BE2C (cell line): ENCODE data around the gene SCN1B.
"Not testable (repeated sequence)": the region's sequence is repeated elsewhere in the genome, so short reads cannot be mapped to it uniquely, and the experiment has no call there.

Experiments
- DNase-seq: peaks from one replicate; pipeline ENCODE4 v3.0.0-alpha.2; 2020
- H3K27me3 ChIP-seq: fragments of 250-450 bp; sonication (Bioruptor Pico); 2 replicates; pipeline ENCODE4 v1.5.1; 2020; ENCODE audit warnings: mild to moderate bottlenecking
- H3K36me3 ChIP-seq: fragments of 250-450 bp; sonication (Bioruptor Pico); 2 replicates; pipeline ENCODE4 v1.5.1; 2020; ENCODE audit warnings: mild to moderate bottlenecking
- H3K4me1 ChIP-seq: fragments of 250-450 bp; sonication (Bioruptor Pico); 2 replicates; pipeline ENCODE4 v1.5.1; 2020
- H3K4me3 ChIP-seq: 2 replicates; pipeline ENCODE4 v1.5.1; 2011; ENCODE audit warnings: low read depth, low read length
- H3K9me3 ChIP-seq: fragments of 250-450 bp; sonication (Bioruptor Pico); 2 replicates; pipeline ENCODE4 v1.5.1; 2020
- TF ChIP-seq, protein P1 (sequence below): IDR thresholded peaks from 2 replicates; pipeline ENCODE4 v1.5.1; 2012; ENCODE audit warnings: mild to moderate bottlenecking, low read depth, low read length

SCN1B gene

DNA sequence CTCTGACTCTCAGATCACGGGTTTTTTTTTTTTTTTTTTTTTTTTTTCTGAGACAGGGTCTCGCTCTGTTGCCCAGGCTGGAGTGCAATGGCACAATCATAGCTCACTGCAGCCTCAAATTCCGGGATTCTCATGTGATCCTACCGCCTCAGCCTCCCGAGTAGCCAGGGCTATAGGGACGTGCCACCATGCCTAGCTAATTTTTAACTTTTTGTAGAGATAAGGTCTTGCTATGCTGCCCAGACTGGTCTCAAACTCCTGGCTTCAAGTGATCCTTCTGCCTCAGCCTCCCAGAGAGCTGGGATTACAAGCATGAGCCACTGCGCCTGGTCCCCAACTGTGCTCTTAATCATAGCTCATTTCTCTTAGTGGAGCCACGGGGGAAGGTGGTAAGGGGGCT is 34.7 kb upstream of the SCN1B start:
- Histone ChIP-seq H3K36me3 (no peaks in the 10 kb centered on the region), H3K27me3 (no peaks in the 10 kb centered on the region), H3K9me3 (no peaks in the 10 kb centered on the region), H3K4me3 (no peak overlapping the region), H3K4me1 (no peaks in the 10 kb centered on the region)
- TF ChIP-seq, protein P1, sequence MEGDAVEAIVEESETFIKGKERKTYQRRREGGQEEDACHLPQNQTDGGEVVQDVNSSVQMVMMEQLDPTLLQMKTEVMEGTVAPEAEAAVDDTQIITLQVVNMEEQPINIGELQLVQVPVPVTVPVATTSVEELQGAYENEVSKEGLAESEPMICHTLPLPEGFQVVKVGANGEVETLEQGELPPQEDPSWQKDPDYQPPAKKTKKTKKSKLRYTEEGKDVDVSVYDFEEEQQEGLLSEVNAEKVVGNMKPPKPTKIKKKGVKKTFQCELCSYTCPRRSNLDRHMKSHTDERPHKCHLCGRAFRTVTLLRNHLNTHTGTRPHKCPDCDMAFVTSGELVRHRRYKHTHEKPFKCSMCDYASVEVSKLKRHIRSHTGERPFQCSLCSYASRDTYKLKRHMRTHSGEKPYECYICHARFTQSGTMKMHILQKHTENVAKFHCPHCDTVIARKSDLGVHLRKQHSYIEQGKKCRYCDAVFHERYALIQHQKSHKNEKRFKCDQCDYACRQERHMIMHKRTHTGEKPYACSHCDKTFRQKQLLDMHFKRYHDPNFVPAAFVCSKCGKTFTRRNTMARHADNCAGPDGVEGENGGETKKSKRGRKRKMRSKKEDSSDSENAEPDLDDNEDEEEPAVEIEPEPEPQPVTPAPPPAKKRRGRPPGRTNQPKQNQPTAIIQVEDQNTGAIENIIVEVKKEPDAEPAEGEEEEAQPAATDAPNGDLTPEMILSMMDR: no peak
- no peak for DNase-seq

DNA sequence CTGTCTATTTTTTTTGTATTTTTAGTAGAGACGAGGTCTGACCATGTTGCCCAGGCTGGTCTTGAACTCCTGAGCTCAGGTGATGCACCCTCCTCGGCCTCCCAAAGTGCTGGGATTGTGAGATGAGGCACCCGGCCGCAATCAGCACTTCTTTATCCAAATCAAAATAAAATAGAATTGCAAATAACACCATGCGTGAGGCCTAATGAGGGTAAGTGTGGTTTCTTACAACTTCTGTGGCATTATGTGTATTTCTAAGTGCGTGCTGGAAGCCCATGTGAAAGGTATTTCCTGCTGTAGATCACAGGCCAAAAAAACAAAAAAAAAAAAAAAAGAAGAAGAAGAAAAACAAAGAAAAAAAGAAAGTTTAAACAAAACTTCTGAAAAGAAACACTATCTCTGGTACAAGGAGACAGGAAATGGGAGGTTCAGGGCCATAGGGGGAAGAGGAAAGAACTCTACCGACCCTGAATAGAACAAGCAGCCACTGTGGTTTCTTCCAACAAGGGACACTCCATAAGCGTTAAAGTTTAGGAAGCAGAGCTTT is 33.1 kb upstream of the SCN1B start:
- no peaks in the 10 kb centered on the region; the same call in 1 of the 2 replicates for H3K36me3 ChIP-seq

DNA sequence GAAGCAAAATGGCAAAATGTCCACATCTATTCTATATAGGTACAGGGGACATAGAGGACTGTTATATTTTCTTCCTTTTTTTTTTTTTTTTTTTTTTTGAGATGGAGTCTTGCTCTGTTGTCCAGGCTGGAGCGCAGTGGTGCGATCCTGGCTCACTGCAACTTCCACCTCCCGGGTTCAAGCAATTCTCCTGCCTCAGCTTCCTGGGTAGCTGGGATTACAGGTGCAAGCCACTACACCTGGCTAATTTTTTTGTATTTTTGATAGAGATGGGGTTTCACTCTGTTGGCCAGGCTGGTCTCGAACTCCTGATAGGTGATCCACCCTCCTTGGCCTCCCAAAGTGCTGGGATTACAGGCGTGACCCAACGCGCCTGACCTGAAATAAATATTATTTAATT is 32.0 kb upstream of the SCN1B start:
- H3K4me1 ChIP-seq, H3K9me3 ChIP-seq, H3K27me3 ChIP-seq, H3K36me3 ChIP-seq, DNase-seq, H3K4me3 ChIP-seq: not testable (repeated sequence)

More for the DNA sequence above, 33.1 kb upstream of the SCN1B start:
- Histone ChIP-seq H3K27me3 (no peaks in the 10 kb centered on the region), H3K4me3 (no peak overlapping the region), H3K4me1 (no peaks in the 10 kb centered on the region), H3K9me3 (no peaks in the 10 kb centered on the region)
- no peak for DNase-seq
- TF ChIP-seq, protein P1: no peak

DNA sequence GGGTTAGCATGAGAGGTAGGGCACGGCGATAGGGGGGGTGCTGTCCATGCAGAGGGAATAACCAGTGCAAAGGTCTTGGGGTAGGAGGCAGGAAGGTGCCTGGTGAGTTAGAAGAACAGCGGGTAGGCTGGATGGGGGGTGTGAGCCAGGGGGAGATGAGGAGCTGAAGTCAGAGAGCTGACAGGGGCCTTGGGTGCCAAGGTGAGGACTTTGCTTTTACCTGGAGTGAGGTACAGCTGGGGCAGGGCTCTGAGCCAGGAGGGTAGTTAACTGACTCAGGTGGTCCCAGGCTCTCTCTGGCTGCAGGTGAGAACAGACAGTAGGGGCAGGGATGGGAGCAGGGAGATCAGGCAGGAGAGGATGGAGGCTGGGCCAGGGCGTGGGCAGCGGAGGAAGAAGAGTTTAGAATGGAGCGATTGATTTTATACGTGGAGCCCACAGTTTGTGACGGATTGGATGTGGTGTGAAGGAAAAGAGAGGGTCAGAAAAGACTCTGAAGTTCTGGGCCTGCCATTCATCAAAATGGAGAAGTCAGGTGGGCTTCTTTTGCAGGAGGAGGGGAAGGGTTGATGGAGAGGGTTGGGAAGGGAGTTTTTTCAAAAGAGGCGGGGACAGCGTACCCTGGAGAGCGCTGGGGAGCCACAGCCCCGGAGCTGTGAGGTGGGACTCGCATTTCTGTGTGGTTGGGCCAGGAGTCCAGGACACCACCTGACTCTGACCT is 31.3 kb upstream of the SCN1B start:
- DNase-seq: no peak
- TF ChIP-seq, protein P1: no peak
- H3K9me3 ChIP-seq: no peaks in the 10 kb centered on the region
- no peaks in the 10 kb centered on the region for H3K4me1 ChIP-seq
- H3K4me3 ChIP-seq: no peak overlapping the region
- no peaks in the 10 kb centered on the region for H3K27me3 ChIP-seq
- H3K36me3 ChIP-seq: no peaks in the 10 kb centered on the region; the same call in 1 of the 2 replicates

DNA sequence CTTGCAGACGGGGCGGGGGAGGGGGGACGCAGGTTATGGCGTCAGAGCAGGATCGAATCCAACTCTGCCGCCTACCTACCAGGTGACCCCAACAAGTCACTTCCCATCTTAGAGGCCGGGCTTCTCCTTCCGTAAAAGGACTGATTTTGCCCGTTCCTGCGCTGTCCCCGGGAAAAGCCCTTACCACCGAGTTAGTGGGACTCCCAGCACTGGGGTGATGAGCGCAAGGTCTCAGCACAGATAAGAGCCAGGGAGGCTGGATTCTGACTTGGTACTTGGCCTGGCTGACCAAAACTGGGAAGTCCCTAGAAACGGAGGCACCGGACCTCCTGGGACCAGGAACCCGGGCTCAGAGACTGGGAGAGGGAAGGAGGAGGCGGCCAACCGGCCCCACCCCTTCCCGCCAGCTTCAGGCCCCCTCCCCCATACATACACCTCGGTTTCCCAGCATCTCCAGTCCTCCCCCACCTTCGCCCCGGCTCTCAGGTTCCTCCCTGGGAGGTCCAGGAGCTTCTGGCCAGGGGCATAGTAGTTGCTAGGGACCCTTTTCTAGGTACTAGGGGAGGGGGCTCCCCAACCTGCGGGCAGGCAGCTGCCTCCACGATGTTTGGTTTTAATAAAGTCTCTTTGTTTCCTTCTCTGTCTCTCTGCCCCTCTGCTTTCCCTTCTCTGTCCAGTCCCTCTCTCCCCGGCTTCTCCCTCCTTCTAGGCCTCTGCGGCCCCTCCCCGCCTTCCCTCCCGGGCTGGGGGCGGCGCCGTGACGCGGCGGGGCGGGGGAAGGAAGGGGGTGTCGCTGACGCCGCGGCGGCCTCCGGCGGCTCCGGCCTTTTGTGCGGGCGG is 30.6 kb upstream of the SCN1B start, which contains the start of gene GRAMD1A:
Gene GRAMD1A (plus strand): TSS at position 826 of the 840 bp plus-strand sequence. CDS start 156 bp downstream, outside the sequence.
- Histone ChIP-seq H3K4me1 (no peaks in the 10 kb centered on the region), H3K4me3 (peak within 1 kb of the TSS; percentile 65), H3K9me3 (no peaks in the 10 kb centered on the region), H3K27me3 (no peaks in the 10 kb centered on the region), H3K36me3 (no peaks in the 10 kb centered on the region; the same call in none of the 2 replicates)
- TF ChIP-seq, protein P1: no peak
- peak; percentile 85 for DNase-seq

DNA sequence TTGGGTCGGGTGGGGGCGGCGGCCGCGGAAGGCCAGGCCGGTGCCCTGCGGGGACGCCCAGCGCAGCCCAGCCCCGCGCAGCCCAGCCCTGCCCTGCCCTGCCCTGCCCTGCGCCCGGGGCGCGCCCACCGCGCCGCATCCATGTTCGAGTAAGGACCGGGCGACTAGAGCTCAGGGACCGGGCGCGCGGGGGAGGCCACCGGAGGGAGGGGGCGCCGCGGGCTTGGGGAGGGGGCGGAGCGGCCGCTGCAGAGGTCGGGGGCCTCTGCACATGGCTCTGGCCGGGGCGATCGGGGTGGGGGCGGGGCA is 30.0 kb upstream of the SCN1B start:
- Histone ChIP-seq H3K4me3 (peak overlapping the region; percentile 65), H3K4me1 (no peaks in the 10 kb centered on the region), H3K9me3 (no peaks in the 10 kb centered on the region), H3K36me3 (no peaks in the 10 kb centered on the region; the same call in none of the 2 replicates), H3K27me3 (no peaks in the 10 kb centered on the region)
- no peak for DNase-seq
- TF ChIP-seq, protein P1: no peak
